HEK293T (cell line): ENCODE results near the gene HEATR9.

ENCODE experiments used
- BHLHE40 ChIP-seq: fragments of 450-650 bp; IDR thresholded peaks from 2 replicates; pipeline ENCODE4 v1.6.1; 2016; ENCODE audit warnings: mild to moderate bottlenecking, moderate library complexity, borderline replicate concordance
- ELF4 ChIP-seq: fragments of 450-650 bp; IDR thresholded peaks from 2 replicates; pipeline ENCODE4 v1.6.1; 2017; ENCODE audit warnings: antibody characterized with exemption
- FOXA1 ChIP-seq: fragments of 450-650 bp; IDR thresholded peaks from 2 replicates; pipeline ENCODE4 v1.6.1; 2016; ENCODE audit warnings: mild to moderate bottlenecking
- FOXK2 ChIP-seq: fragments of 450-650 bp; IDR thresholded peaks from 2 replicates; pipeline ENCODE4 v1.6.1; 2016; ENCODE audit warnings: mild to moderate bottlenecking
- FOXM1 ChIP-seq: fragments of 450-650 bp; IDR thresholded peaks from 2 replicates; pipeline ENCODE4 v1.6.1; 2017; ENCODE audit warnings: mild to moderate bottlenecking, borderline replicate concordance
- HDGF ChIP-seq: fragments of 450-650 bp; IDR thresholded peaks from 2 replicates; pipeline ENCODE4 v1.6.1; 2017; ENCODE audit warnings: antibody characterized with exemption, borderline replicate concordance
- L3MBTL2 ChIP-seq: fragments of 450-650 bp; conservative IDR thresholded peaks from 2 replicates; pipeline ENCODE4 v1.6.1; 2016; ENCODE audit warnings: mild to moderate bottlenecking
- NFRKB ChIP-seq: fragments of 450-650 bp; IDR thresholded peaks from 2 replicates; pipeline ENCODE4 v1.6.1; 2016; ENCODE audit warnings: mild to moderate bottlenecking, moderate library complexity
- PKNOX1 ChIP-seq: fragments of 450-650 bp; IDR thresholded peaks from 2 replicates; pipeline ENCODE4 v1.6.1; 2016
- SP1 ChIP-seq: fragments of 450-650 bp; IDR thresholded peaks from 2 replicates; pipeline ENCODE4 v1.6.1; 2017
- SUZ12 ChIP-seq: fragments of 450-650 bp; IDR thresholded peaks from 2 replicates; pipeline ENCODE4 v1.6.1; 2016; ENCODE audit warnings: mild to moderate bottlenecking
- TARDBP ChIP-seq: fragments of 450-650 bp; IDR thresholded peaks from 2 replicates; pipeline ENCODE4 v1.6.1; 2016
- ZNF384 ChIP-seq: fragments of 450-650 bp; IDR thresholded peaks from 2 replicates; pipeline ENCODE4 v1.6.1; 2016

- TF ChIP-seq SUZ12 = no peak
- TF ChIP-seq ZNF384 = no peak
- TF ChIP-seq HDGF = no peak
- TF ChIP-seq FOXM1 = no peak
- TF ChIP-seq PKNOX1 = no peak
- TF ChIP-seq TARDBP = no peak
- TF ChIP-seq FOXA1 = no peak
- no peak for TF ChIP-seq NFRKB
- no peak for TF ChIP-seq L3MBTL2
- no peak for TF ChIP-seq ELF4
- TF ChIP-seq SP1 = no peak
- TF ChIP-seq BHLHE40 = no peak
- TF ChIP-seq FOXK2 = no peak
These were observed 12.7 kb downstream of the HEATR9 start for GRCh38 chr17:35855965-35856364.
